GM19455 (cell line): ENCODE results near the gene DMTF1.
A peak's percentile ranks its signal among the peaks of the same experiment; 100 is the strongest.

Experiments
- ATAC-seq: cut with Tn5 transposase; IDR thresholded peaks from one replicate; pipeline ENCODE4 v1.9.1; 2021; ENCODE audit not compliant: unreplicated experiment

Gene DMTF1

DNA sequence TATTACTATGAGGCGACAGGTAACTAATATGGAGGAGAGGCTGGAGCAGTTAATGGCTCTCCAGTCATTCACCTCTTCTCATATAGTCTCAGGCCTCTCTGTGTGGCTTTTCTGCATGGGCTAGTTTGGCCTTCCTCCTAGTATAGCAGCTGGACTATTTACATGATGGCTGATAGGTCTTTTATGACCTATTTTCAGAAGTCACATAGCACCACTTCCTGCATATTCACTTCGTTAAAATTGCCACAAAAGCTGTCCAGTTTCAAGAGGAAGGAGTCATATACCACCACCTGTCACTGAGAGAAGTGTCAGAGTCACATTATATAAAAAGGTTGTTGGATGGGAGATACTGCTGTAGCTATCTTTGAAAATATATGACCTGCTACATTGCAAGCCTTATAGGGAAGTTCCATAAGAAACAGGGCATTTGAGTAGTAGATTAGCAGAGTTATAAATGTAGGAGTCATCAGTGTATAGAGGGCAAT is 8.0 kb upstream of the DMTF1 start:
- peak; percentile 99 for ATAC-seq

GRCh38 chr7:87146740-87147386 is 5.4 kb upstream of the DMTF1 start:
- ATAC-seq = no peak

- no peak for ATAC-seq
Observed at GRCh38 chr7:87147500-87147899, 4.8 kb upstream of the DMTF1 start.

DNA sequence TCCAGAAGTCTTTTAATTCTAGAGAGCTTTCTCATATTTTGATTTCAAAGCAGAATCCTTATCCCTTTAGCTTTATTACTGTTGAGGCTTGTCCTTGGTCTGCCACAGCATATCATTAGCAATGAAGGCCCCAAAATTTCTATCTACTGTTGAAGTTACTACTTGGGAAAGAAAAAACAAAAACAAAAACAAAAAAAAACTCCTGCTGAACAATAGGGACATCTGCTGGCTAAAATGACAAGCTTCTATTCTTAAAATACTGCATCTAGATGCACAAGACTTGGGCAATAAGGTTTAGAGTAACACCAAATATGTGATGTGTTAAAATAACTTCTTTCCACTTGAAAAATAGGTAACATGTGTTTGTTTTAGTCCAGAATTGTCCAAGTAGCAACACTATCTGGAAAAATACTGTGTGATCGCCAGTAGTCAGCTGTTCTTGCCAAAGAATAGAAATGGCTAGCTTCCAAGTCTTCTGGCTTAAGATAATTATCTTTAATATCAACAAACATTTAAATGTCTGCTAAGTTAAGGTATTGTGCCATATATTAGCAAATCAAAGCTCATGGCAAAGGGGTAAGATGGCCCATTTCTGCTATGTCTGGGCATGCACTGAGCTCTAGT is 3.8 kb upstream of the DMTF1 start:
- ATAC-seq = no peak

DNA sequence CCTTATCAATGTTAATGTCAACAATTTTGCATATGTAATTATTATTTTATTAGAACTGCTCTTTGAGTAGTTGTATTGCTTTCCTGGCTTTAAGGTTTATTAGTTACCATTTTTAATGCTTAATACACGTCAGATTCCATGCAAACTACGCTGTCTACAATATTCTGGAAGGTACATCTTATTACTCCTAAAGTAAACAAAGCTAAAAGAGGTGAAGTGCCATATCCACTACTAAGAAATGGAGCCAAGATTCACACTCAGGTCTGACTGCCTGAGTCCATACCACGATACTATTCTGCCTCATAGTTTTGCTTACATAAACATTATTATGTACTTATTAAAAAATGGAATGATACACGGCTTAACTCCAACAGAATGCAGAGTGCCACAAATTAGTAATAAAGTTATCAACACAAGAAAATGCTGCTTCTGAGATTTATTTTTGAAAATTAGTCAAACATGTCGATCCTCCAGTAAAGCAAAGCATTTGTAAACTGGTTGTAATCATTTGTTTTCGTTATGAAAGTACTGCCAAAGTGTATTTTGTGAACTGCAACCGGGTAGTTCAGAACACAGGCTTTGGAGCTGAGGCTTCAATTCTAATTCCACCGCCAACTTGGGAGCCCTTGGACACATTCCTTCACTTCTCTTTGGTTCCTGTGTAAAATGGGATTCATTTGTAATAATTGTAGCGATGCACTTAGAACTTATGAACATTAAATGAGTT is 1.1 kb upstream of the DMTF1 start:
- no peak for ATAC-seq

- ATAC-seq = peak; percentile 30
Observed at GRCh38 chr7:87151729-87152111, 533 bp upstream of the DMTF1 start.

DNA sequence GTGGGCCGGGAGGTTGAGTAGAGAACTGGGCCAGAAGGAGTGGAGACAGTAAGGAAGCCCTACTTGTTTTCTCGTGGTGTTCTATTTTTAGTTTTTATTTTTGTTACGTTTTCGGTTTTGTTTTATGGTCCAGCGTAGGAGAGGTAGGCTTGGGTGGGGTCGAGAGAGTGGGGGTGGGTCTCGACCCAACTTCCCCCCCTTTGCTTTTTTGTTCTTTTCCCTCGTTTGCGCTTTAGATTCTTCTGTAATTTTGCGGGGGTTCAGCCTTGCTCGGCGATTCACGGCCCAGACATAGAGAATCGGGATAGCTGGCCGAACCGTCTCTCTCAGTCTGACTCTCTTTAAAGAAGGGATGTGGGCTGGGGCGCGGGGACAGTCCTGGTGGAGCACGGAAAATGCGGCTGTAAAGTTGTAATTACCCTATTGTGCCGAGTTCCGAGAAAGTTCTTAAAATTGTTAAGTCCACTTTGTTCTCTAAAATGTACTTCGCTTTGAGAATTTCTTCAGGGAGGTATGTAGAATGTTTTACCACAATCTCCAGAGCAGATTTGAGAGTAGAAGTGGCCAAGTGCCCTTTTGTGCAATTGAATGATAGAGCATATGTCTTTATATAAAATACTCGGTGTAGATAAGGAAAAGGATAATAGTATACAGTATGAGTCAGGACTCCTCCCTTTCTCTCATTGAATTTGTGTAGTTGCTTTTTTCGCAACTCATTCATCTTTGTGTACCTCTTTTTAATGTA is 816 bp downstream of the DMTF1 start:
- ATAC-seq = peak; percentile 19

- ATAC-seq = no peak
Observed at GRCh38 chr7:87154166-87154565, 1.9 kb downstream of the DMTF1 start.

- ATAC-seq = no peak
Observed at GRCh38 chr7:87154569-87154968, 2.3 kb downstream of the DMTF1 start.

GRCh38 chr7:87155788-87156187 is 3.5 kb downstream of the DMTF1 start:
- ATAC-seq = no peak

GRCh38 chr7:87156709-87157108 is 4.5 kb downstream of the DMTF1 start:
- ATAC-seq = no peak

GRCh38 chr7:87159538-87159937 is 7.3 kb downstream of the DMTF1 start:
- no peak for ATAC-seq

GRCh38 chr7:87164433-87164832 is 12.2 kb downstream of the DMTF1 start:
- ATAC-seq = no peak

GRCh38 chr7:87170828-87171227 is 18.6 kb downstream of the DMTF1 start:
- ATAC-seq = no peak

DNA sequence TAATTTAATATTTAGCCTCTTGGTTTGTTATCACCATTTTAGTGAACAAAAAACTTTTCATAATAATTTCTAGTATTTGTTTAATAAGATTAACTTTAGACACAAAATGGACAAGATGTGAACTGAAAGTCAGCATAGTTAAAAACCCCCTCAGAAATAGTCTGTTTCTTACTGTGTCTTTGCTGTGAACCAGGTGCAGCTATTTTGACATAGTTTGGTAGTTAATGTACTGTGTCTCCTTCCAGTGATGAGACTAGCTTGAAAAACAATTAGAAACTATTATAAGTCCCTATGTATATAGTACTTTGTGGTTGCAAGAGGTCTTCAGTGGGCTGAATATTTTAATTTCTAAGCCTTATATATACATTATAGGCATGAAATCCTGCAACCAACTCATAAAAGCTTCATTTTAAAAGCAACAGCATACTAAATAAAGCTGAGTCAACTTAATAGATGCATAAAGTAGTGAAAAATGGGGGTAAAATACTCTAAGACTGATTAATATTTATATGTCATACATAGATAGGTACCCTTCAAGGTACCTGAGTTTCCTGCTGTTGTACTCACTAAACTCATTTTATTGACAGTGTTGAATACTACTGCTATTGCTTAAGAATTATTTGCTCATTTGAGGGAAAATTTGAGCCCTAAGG is 19.2 kb downstream of the DMTF1 start:
- ATAC-seq = no peak

DNA sequence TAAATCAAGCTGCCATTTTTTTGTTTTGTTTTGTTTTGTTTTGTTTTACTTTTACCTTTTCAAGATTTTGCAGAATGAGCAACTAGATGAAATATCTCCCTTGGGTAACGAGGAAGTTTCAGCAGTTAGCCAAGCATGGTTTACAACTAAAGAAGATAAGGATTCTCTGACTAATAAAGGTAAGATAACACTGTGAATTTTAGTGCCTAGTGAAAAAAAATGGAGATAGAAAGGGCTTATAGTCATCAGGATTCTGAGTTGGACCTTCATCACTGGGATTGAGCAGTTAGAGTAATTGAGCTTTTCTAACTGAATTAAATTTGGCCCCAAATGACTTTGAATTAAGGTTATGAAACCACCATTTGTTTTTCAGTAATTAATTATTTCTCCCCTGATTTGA is 21.2 kb downstream of the DMTF1 start:
- no peak for ATAC-seq

DNA sequence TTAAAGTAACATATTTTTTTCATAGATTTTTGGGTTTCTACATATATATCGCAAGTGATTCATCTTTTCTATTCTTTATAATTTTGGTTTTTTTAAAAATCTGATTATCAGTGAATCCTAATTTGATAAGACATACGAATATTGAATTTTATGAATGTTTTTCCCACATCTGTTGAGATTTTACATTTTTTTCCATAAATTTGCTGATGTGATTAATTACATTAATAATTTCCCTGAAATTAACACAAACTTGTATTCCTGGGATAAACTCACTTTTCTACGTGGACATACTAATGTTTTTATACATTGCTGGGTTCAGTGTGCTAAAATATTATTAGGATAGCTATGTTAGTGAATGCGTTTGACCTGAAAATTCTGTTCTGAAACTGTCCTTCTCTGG is 26.1 kb downstream of the DMTF1 start:
- no peak for ATAC-seq

- ATAC-seq = no peak
Observed at GRCh38 chr7:87179180-87179579, 26.9 kb downstream of the DMTF1 start.

DNA sequence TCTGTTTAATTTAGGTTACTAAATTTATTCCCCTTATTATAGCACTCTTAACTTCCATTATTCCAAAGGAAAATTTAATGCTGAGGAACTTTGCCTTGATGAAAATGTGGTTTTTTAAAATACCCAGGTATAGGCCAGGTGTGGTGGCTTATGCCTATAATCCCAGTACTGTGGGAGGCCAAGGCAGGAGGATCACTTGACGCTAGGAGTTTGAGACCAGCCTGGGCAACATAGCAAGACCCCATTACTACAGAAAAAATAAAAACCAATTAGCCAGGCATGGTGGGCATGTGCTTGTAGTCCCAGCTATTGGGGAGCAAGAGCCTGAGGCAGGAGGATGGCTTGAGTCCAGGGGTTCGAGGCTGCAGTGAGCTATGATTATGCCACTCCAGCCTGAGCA is 34.9 kb downstream of the DMTF1 start:
- ATAC-seq = no peak

- no peak for ATAC-seq
Observed at GRCh38 chr7:87188930-87189329, 36.7 kb downstream of the DMTF1 start.

DNA sequence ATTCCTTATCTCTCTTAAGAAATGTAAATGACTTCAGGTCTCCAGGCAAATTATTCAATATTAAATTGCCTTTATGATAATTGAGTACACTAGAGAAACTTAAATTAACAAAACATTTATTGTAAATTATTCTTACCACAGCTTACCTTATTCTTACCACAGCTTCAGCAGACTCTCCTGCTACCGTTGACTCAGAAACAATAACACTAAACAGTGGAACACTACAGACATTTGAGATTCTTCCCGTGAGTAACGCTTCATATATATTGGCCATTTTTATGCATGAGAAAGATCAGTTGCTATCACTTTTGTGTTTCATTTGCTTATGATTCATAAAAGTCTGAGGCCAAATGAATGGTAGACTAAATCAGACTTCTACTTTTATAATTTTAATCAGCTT is 38.5 kb downstream of the DMTF1 start:
- ATAC-seq = no peak
